BJ (cell line): Measurements from ENCODE around the gene DNHD1. TPM values are rescaled to one million over a fixed set of nuclear protein-coding genes. Genes with fewer than 3 reads are reported as not detected.

Experiments used
- CTCF ChIA-PET: fragments of 350-600 bp; formaldehyde crosslinking; extraction: SDS; loops from one replicate; lab custom pipeline; 2021; ENCODE audit warnings: antibody characterized with exemption, inconsistent platforms; lab: Yijun Ruan, JAX
- POLR2A ChIA-PET: fragments of 300-600 bp; sonication (Branson Sonifier 250); formaldehyde crosslinking; extraction: SDS; loops from one replicate; lab custom pipeline; 2021; ENCODE audit warnings: antibody characterized with exemption; lab: Charles Lee
- DNase-seq: peaks from one replicate; pipeline ENCODE4 v3.0.0-alpha.2; 2011; ENCODE audit warnings: low read depth
- H3K27me3 ChIP-seq: 2 replicates; pipeline ENCODE4 v1.6.0; 2011; ENCODE audit warnings: low read length; ENCODE audit not compliant: control insufficient read depth, insufficient read depth
- H3K36me3 ChIP-seq: 2 replicates; pipeline ENCODE4 v1.5.1; 2011; ENCODE audit warnings: low read length; ENCODE audit not compliant: control insufficient read depth, insufficient read depth
- H3K4me3 ChIP-seq: 2 replicates; pipeline ENCODE4 v1.5.1; 2011; ENCODE audit warnings: low read depth, mild to moderate bottlenecking, control low read depth, low read length
- polyA plus RNA-seq: library from polyadenylated mRNA; depleted of rRNA; stranded (reverse); fragments of >200 nt; gene quantifications from 2 replicates; pipeline ENCODE4 v1.2.3, GENCODE V29; 2011
- TF ChIP-seq, protein P1 (sequence below): IDR thresholded peaks from 2 replicates; pipeline ENCODE4 v1.5.1; 2011; ENCODE audit warnings: low read depth, mild to moderate bottlenecking, control low read depth, inconsistent platforms, low read length, moderate library complexity; ENCODE audit not compliant: insufficient read depth

DNHD1 gene
- polyA plus RNA-seq, 1 experiment, result 3.1 TPM

DNA sequence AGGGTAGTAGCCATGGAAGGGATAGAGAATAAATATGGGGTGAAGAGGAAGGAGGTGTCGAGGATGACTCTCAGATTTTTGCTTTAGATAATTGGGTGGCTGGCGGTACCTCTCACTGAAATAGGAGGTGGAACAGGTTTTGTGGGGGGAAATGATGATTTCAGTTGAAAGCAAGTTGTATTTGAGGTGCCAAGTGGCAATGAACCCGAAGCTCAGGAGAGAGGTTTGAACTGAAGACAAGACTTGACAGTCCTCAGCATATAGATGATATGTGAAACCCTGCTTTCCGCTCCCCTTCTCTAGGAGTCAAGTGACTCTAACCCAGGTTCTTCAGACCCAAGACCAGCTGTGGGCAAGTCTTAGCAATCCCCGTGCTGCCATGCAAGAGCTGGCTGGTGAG is 72.6 kb downstream of the DNHD1 start:
- H3K36me3 ChIP-seq, result no peaks in the 10 kb centered on the region; the same call in 1 of the 2 replicates
- TF ChIP-seq, protein P1, sequence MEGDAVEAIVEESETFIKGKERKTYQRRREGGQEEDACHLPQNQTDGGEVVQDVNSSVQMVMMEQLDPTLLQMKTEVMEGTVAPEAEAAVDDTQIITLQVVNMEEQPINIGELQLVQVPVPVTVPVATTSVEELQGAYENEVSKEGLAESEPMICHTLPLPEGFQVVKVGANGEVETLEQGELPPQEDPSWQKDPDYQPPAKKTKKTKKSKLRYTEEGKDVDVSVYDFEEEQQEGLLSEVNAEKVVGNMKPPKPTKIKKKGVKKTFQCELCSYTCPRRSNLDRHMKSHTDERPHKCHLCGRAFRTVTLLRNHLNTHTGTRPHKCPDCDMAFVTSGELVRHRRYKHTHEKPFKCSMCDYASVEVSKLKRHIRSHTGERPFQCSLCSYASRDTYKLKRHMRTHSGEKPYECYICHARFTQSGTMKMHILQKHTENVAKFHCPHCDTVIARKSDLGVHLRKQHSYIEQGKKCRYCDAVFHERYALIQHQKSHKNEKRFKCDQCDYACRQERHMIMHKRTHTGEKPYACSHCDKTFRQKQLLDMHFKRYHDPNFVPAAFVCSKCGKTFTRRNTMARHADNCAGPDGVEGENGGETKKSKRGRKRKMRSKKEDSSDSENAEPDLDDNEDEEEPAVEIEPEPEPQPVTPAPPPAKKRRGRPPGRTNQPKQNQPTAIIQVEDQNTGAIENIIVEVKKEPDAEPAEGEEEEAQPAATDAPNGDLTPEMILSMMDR, result no peak
- H3K27me3 ChIP-seq, result no peaks in the 10 kb centered on the region
- ChIA-PET POLR2A (no interaction called here), CTCF (no interaction called here)
- H3K4me3 ChIP-seq, result no peak overlapping the region
- no peak for DNase-seq

DNA sequence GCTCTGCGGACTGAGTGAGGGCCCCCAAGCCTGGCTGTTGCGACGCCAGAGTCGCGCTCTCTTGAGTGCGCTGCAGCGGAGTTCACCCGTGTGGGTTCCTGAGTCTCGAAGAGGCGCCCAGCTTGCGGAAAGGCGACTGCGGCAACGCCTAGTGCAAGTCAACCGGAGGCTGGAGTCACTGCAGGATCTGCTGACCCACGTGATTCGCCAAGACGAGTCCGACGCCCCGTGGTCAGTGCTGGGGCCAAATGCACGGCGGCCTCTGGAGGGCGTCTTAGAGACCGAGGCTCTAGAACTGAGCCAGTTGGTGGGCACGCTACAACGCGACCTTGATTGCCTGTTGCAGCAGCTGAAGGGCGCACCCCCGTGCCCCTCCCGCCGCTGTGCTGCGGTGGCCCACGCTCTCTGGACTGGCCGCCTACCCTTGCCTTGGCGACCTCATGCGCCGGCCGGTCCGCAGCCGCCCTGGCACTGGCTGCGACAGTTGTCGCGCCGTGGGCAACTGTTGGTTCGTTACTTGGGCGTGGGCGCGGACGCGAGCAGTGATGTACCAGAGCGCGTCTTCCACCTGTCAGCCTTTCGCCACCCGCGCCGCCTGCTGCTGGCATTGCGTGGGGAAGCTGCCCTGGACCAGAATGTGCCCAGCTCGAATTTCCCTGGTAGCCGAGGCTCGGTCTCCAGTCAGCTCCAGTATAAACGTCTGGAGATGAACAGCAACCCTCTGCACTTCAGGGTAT is 73.8 kb downstream of the DNHD1 start:
- Histone ChIP-seq H3K36me3 (no peaks in the 10 kb centered on the region; the same call in 1 of the 2 replicates), H3K27me3 (no peaks in the 10 kb centered on the region), H3K4me3 (no peak overlapping the region)
- CTCF ChIA-PET, result no interaction called here
- TF ChIP-seq, protein P1, result no peak
- POLR2A ChIA-PET, result no interaction called here
- DNase-seq, result no peak

DNA sequence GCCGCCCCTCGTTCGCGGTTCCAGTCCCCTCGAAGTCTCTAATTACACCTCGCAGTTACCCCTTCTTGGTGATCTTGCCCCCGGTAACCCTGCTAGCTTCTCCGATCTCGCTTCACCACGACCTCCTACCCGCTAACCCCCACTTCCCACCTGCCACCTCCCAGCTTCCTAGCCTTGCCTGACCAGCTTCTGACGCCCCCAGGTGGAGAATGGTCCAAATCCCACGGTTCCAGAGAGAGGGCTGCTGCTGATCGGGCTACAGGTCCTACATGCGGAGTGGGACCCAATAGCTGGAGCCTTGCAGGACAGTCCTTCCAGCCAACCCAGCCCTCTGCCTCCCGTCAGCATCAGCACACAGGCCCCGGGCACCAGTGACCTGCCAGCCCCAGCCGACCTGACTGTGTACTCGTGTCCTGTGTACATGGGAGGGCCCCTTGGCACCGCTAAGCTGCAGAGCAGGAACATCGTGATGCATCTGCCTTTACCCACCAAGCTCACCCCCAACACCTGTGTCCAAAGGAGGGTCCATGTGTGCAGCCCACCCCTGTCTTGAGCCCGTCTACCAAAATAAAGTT is 74.4 kb downstream of the DNHD1 start:
- CTCF ChIA-PET, result interaction anchor here (0.9 kb wide), 1 partner anchor 41 kb away, joined by 3 read pairs; no protein-coding TSS in a partner anchor
- no peak overlapping the region for H3K4me3 ChIP-seq
- H3K36me3 ChIP-seq, result no peaks in the 10 kb centered on the region; the same call in 1 of the 2 replicates
- no peaks in the 10 kb centered on the region for H3K27me3 ChIP-seq
- POLR2A ChIA-PET, result no interaction called here
- TF ChIP-seq, protein P1, result no peak
- DNase-seq, result no peak

DNA sequence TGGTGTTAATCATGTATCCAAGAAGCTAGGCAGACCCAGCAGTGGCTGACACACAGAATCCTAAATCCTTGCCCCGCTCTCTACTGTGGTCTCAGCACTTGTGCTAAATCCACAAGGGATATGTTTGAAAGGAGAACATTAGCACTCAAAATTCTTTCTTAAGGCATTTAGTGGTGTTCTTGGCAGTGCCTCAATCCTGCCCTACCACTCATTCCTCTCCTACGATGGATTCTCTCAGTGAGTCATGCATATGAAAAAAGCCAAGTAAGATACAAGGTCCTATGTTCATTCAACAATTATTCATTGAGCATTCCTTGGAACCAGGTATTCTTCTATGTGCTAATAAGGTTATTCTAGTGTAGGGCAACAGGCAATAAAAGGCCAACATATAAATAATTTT is 75.1 kb downstream of the DNHD1 start:
- ChIA-PET POLR2A (no interaction called here), CTCF (interaction anchor here (0.9 kb wide), 1 partner anchor 41 kb away, joined by 3 read pairs; no protein-coding TSS in a partner anchor)
- TF ChIP-seq, protein P1, result no peak
- peak; percentile 54 for DNase-seq
- Histone ChIP-seq H3K36me3 (no peaks in the 10 kb centered on the region), H3K4me3 (no peak overlapping the region), H3K27me3 (no peaks in the 10 kb centered on the region)

DNA sequence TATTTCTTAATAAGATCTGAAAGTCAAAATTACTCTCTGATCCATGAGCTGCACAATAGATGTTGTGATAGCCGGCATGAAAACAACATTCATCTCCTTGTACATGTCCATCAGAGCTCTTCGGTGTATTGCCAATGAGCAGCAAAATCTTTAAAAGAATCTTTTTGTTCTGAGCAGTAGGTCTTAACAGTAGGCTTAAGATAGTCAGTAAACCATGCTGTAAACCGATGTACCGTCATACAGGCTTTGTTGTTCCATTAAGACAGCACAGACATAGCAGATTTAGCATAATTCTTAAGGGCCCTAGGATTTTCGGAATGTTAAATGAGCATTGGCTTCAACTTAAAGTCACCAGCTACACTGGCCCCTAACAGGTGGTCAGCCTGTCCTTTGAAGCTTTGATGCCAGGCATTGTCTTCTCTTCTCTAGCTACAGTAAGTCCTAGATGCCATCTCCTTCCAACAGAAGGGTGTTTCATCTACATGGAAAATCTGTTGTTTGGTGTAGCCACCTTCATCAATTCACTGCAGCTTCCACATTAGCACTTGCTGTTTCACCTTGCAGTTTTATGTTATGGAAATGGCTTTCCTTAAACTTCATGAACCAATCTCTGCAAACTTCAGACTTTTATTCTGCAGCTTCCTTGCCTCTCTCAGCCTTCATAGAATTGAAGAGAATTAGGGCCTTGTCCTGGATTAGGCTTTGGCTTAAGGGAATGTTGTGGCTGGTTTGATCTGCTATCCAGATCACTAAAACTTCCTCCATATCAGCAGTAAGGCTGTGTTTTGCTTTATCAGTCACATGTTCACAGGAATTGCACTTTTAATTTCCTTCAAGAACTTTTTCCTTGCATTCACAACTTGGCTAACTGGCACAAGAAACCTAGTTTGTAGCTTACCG is 78.0 kb downstream of the DNHD1 start:
- CTCF ChIA-PET, result interaction anchor here (1.0 to 1.2 kb wide), 3 partner anchors 15 to 205 kb away, joined by 3 read pairs; partner anchors contain the start of gene MRPL17
- Histone ChIP-seq H3K27me3 (no peaks in the 10 kb centered on the region), H3K36me3 (no peaks in the 10 kb centered on the region), H3K4me3 (no peak overlapping the region)
- DNase-seq, result no peak
- POLR2A ChIA-PET, result no interaction called here
- TF ChIP-seq, protein P1, result no peak
